Measurements from ENCODE around the gene SND1.
"Not testable (repeated sequence)": the region's sequence is repeated elsewhere in the genome, so short reads cannot be mapped to it uniquely, and the experiment has no call there.

The SND1 gene

GRCh38 chr7:128108641-128109423, 456.8 kb downstream of the SND1 start:
- H3K27me3 ChIP-seq (ENCODE audit: insufficient read depth, low read length), result peaks cover 2% of the 10 kb centered on the region
- H2AFZ ChIP-seq (ENCODE audit: low read depth, low read length), result no peak overlapping the region
- H3K4me1 ChIP-seq (ENCODE audit: insufficient read depth, low read length), result no peaks in the 10 kb centered on the region
- no peaks in the 10 kb centered on the region for H3K9me3 ChIP-seq (ENCODE audit: low read length)
- no peak overlapping the region for H3K4me3 ChIP-seq (ENCODE audit: low read length)
- H3K36me3 ChIP-seq (ENCODE audit: insufficient read depth, low read length), result no peaks in the 10 kb centered on the region

GRCh38 chr7:128109424-128109969, 457.5 kb downstream of the SND1 start:
- H3K9me3 ChIP-seq (ENCODE audit: low read length); H3K4me3 ChIP-seq (ENCODE audit: low read length); H3K4me1 ChIP-seq (ENCODE audit: insufficient read depth, low read length); H2AFZ ChIP-seq (ENCODE audit: low read depth, low read length); H3K27me3 ChIP-seq (ENCODE audit: insufficient read depth, low read length); H3K36me3 ChIP-seq (ENCODE audit: insufficient read depth, low read length): not testable (repeated sequence)

- Histone ChIP-seq H3K4me1 (ENCODE audit: insufficient read depth, low read length) (no peaks in the 10 kb centered on the region), H3K4me3 (ENCODE audit: low read length) (no peak overlapping the region), H3K27me3 (ENCODE audit: insufficient read depth, low read length) (peaks cover 2% of the 10 kb centered on the region), H3K36me3 (ENCODE audit: insufficient read depth, low read length) (no peaks in the 10 kb centered on the region), H3K9me3 (ENCODE audit: low read length) (no peaks in the 10 kb centered on the region), H2AFZ (ENCODE audit: low read depth, low read length) (no peak overlapping the region)
These were observed 458.8 kb downstream of the SND1 start for GRCh38 chr7:128110641-128111364.

GRCh38 chr7:128112018-128112780, 460.2 kb downstream of the SND1 start:
- no peaks in the 10 kb centered on the region for H3K4me1 ChIP-seq (ENCODE audit: insufficient read depth, low read length)
- H3K27me3 ChIP-seq (ENCODE audit: insufficient read depth, low read length), result peaks cover 2% of the 10 kb centered on the region
- no peak overlapping the region for H2AFZ ChIP-seq (ENCODE audit: low read depth, low read length)
- no peaks in the 10 kb centered on the region for H3K36me3 ChIP-seq (ENCODE audit: insufficient read depth, low read length)
- H3K4me3 ChIP-seq (ENCODE audit: low read length), result no peak overlapping the region
- H3K9me3 ChIP-seq (ENCODE audit: low read length), result no peaks in the 10 kb centered on the region

- Histone ChIP-seq H3K4me1 (ENCODE audit: insufficient read depth, low read length) (no peaks in the 10 kb centered on the region), H2AFZ (ENCODE audit: low read depth, low read length) (no peak overlapping the region), H3K36me3 (ENCODE audit: insufficient read depth, low read length) (no peaks in the 10 kb centered on the region), H3K27me3 (ENCODE audit: insufficient read depth, low read length) (peaks cover 2% of the 10 kb centered on the region), H3K9me3 (ENCODE audit: low read length) (no peaks in the 10 kb centered on the region), H3K4me3 (ENCODE audit: low read length) (no peak overlapping the region)
These were observed 460.8 kb downstream of the SND1 start for GRCh38 chr7:128112781-128113221.

GRCh38 chr7:128113839-128114238, 461.8 kb downstream of the SND1 start:
- H3K4me1 ChIP-seq (ENCODE audit: insufficient read depth, low read length), result no peaks in the 10 kb centered on the region

GRCh38 chr7:128114806-128115205, 462.8 kb downstream of the SND1 start:
- Histone ChIP-seq H3K36me3 (ENCODE audit: insufficient read depth, low read length) (no peaks in the 10 kb centered on the region), H3K4me1 (ENCODE audit: insufficient read depth, low read length) (no peaks in the 10 kb centered on the region), H2AFZ (ENCODE audit: low read depth, low read length) (no peak overlapping the region), H3K9me3 (ENCODE audit: low read length) (no peaks in the 10 kb centered on the region), H3K4me3 (ENCODE audit: low read length) (no peak overlapping the region), H3K27me3 (ENCODE audit: insufficient read depth, low read length) (peaks cover 4% of the 10 kb centered on the region)

More at GRCh38 chr7:128113839-128114238, 461.8 kb downstream of the SND1 start:
- H3K36me3 ChIP-seq (ENCODE audit: insufficient read depth, low read length), result no peaks in the 10 kb centered on the region
- H2AFZ ChIP-seq (ENCODE audit: low read depth, low read length), result no peak overlapping the region
- no peaks in the 10 kb centered on the region for H3K9me3 ChIP-seq (ENCODE audit: low read length)
- no peak overlapping the region for H3K4me3 ChIP-seq (ENCODE audit: low read length)
- peaks cover 2% of the 10 kb centered on the region for H3K27me3 ChIP-seq (ENCODE audit: insufficient read depth, low read length)

GRCh38 chr7:128115336-128115820, 463.4 kb downstream of the SND1 start:
- Histone ChIP-seq H3K4me3 (ENCODE audit: low read length) (no peak overlapping the region), H3K9me3 (ENCODE audit: low read length) (no peaks in the 10 kb centered on the region), H2AFZ (ENCODE audit: low read depth, low read length) (no peak overlapping the region), H3K27me3 (ENCODE audit: insufficient read depth, low read length) (peaks cover 4% of the 10 kb centered on the region), H3K36me3 (ENCODE audit: insufficient read depth, low read length) (no peaks in the 10 kb centered on the region), H3K4me1 (ENCODE audit: insufficient read depth, low read length) (no peaks in the 10 kb centered on the region)

GRCh38 chr7:128115821-128116723, 464.1 kb downstream of the SND1 start:
- H2AFZ ChIP-seq (ENCODE audit: low read depth, low read length), result no peak overlapping the region
- H3K4me3 ChIP-seq (ENCODE audit: low read length), result no peak overlapping the region
- no peaks in the 10 kb centered on the region for H3K36me3 ChIP-seq (ENCODE audit: insufficient read depth, low read length)
- no peaks in the 10 kb centered on the region for H3K4me1 ChIP-seq (ENCODE audit: insufficient read depth, low read length)
- no peaks in the 10 kb centered on the region for H3K9me3 ChIP-seq (ENCODE audit: low read length)
- H3K27me3 ChIP-seq (ENCODE audit: insufficient read depth, low read length), result peaks cover 4% of the 10 kb centered on the region

GRCh38 chr7:128116740-128117139, 464.7 kb downstream of the SND1 start:
- Histone ChIP-seq H3K27me3 (ENCODE audit: insufficient read depth, low read length) (peaks cover 4% of the 10 kb centered on the region), H2AFZ (ENCODE audit: low read depth, low read length) (no peak overlapping the region), H3K9me3 (ENCODE audit: low read length) (no peaks in the 10 kb centered on the region), H3K4me3 (ENCODE audit: low read length) (no peak overlapping the region), H3K36me3 (ENCODE audit: insufficient read depth, low read length) (no peaks in the 10 kb centered on the region), H3K4me1 (ENCODE audit: insufficient read depth, low read length) (no peaks in the 10 kb centered on the region)

GRCh38 chr7:128117691-128118090, 465.7 kb downstream of the SND1 start:
- H3K4me3 ChIP-seq (ENCODE audit: low read length), result no peak overlapping the region
- no peaks in the 10 kb centered on the region for H3K9me3 ChIP-seq (ENCODE audit: low read length)
- H3K36me3 ChIP-seq (ENCODE audit: insufficient read depth, low read length), result no peaks in the 10 kb centered on the region
- no peak overlapping the region for H2AFZ ChIP-seq (ENCODE audit: low read depth, low read length)
- H3K27me3 ChIP-seq (ENCODE audit: insufficient read depth, low read length), result peaks cover 4% of the 10 kb centered on the region
- H3K4me1 ChIP-seq (ENCODE audit: insufficient read depth, low read length), result peaks cover 3% of the 10 kb centered on the region

- Histone ChIP-seq H3K4me3 (ENCODE audit: low read length) (no peak overlapping the region), H3K27me3 (ENCODE audit: insufficient read depth, low read length) (peaks cover 2% of the 10 kb centered on the region), H3K36me3 (ENCODE audit: insufficient read depth, low read length) (no peaks in the 10 kb centered on the region), H3K9me3 (ENCODE audit: low read length) (no peaks in the 10 kb centered on the region), H2AFZ (ENCODE audit: low read depth, low read length) (no peak overlapping the region), H3K4me1 (ENCODE audit: insufficient read depth, low read length) (peaks cover 11% of the 10 kb centered on the region)
These were observed 467.0 kb downstream of the SND1 start for GRCh38 chr7:128119036-128119435.

All from neuron (in vitro differentiated cells).